Measurements from ENCODE around the gene C14orf132. TPM values are rescaled to one million over a fixed set of nuclear protein-coding genes. Genes with fewer than 3 reads are reported as not detected.
A peak's percentile ranks its signal among the peaks of the same experiment; 100 is the strongest.

C14orf132 gene
- total RNA-seq = 1 to 10 TPM; 2.8 to 7.5 (median 5.8) TPM

DNA sequence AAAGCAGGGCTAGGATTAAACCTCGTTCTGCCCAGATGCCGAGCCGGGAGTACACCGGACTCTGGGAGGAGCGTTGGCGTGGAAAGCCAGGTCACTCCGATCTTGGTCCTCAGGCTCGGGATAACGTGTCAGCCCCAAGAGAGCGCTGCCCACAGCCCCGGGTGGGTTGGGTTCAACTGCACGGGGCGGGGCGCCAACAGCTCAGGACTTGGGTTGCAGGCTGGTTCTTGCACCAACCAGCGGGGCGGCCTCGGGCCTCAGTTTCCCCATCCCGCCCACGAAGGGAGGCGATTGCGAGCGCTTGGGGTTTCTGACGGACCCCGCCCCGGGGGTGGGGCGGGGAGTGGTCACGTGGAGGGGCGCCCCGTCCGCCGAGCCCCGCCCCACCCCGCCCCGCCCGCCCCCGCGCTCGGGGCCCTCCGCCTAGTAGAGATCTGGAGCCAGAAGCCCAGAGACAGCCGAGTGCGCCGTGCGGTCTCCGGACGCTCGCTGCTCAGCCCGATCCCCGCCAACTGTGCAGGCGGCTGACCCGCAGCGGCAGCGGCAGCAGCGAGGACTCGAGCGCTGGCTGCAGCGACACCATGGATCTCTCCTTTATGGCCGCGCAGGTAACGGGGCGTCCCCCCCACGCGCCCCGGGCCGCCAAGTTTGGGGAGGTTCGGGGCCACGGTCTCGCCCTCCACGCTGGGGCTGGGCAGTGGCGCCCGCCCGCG, at the start of gene C14orf132:
C14orf132 (plus strand) TSS at position 443 of the 713 bp plus-strand sequence; CDS start at position 582, 139 bp downstream.
- DNase-seq (ENCODE audit: low spot score) (peak; percentile 42), ATAC-seq (ENCODE audit: low FRiP score) (peak; percentile 81)
- TF ChIP-seq, protein P1, sequence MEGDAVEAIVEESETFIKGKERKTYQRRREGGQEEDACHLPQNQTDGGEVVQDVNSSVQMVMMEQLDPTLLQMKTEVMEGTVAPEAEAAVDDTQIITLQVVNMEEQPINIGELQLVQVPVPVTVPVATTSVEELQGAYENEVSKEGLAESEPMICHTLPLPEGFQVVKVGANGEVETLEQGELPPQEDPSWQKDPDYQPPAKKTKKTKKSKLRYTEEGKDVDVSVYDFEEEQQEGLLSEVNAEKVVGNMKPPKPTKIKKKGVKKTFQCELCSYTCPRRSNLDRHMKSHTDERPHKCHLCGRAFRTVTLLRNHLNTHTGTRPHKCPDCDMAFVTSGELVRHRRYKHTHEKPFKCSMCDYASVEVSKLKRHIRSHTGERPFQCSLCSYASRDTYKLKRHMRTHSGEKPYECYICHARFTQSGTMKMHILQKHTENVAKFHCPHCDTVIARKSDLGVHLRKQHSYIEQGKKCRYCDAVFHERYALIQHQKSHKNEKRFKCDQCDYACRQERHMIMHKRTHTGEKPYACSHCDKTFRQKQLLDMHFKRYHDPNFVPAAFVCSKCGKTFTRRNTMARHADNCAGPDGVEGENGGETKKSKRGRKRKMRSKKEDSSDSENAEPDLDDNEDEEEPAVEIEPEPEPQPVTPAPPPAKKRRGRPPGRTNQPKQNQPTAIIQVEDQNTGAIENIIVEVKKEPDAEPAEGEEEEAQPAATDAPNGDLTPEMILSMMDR (IDR thresholded peaks at IDR 0.05) = no peak

DNA sequence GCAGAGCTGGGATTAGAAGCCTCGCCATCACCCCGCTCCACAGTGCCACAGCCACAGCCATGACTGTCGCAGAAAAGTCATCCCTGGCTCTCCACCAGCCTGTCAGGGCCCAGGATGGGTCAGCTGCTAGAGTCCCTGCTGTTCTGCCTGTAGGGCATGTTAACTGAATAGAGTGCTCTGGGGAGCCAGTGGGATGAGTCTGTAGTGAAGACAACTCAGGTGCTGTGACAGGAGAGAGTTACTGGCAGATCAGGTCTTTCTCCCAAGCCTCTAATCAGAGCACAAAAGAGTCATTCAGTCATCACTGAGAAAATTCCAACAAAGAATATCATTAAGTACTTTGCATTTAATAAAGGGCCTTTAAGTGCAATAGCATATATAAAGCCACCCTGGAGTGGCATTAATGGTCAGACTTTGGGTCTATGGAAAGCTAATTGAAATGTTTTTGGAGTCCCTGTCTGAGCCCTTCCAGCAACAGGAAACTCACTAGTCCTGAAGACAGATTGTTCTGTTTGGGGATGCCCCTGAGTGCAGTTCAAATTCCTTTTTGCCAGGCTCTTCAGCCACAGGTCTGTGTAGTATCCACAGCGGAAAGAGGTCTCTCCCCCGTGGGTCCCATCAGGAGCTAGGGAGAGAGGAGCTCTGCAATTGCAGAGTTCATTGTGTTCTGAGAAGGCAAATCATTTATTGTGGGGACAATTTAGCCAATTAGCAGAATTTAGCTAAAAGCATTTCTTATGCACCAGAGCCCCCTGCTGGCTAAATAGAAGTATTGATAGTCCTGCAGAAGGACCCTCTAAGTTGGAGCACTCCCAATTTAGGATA, 45.2 kb upstream of the C14orf132 start:
- DNase-seq (ENCODE audit: low spot score) = no peak
- no peak for ATAC-seq (ENCODE audit: low FRiP score)
- TF ChIP-seq, protein P1 (IDR thresholded peaks at IDR 0.05) = peak in 1 of 3 donors; percentile 32

DNA sequence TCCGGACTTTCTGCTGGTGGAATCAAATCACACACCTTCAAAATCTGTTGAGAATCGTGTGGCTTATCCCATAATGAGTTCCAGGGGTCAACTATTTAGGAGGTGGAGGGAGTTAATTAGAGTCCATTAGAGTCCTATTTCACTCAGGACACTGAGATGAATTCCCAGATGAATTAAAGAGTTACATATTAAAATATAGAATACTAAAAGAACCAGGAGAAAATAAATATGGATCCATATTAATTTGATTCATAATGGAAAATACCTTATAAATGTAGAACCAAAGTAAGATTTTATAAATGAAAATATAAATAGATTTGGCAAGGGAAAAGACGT, 44.6 kb upstream of the C14orf132 start:
- ATAC-seq (ENCODE audit: low FRiP score) (no peak), DNase-seq (ENCODE audit: low spot score) (no peak)
- TF ChIP-seq, protein P1 (IDR thresholded peaks at IDR 0.05) = no peak

DNA sequence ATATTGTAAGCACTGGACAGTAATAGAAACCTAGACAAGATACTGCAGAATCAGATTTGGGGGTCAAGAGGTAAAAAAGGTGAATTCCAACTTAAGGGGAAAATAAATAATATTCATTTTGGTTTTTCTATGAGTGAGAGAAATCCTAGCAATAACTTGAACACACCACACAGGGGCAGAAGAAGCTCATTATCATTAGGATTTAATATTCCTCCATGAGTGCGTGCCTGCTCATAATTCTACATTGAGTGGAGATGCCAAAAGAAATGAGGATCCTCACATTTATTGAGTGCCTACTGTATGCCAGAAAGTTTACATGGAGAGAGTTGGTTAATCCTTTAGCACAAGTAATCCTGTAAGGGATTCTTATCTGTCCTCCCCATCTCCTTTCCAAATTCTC, 40.5 kb upstream of the C14orf132 start:
- no peak for DNase-seq (ENCODE audit: low spot score)
- ATAC-seq (ENCODE audit: low FRiP score) = no peak
- TF ChIP-seq, protein P1 (IDR thresholded peaks at IDR 0.05) = peak in 1 of 3 donors; percentile 13

DNA sequence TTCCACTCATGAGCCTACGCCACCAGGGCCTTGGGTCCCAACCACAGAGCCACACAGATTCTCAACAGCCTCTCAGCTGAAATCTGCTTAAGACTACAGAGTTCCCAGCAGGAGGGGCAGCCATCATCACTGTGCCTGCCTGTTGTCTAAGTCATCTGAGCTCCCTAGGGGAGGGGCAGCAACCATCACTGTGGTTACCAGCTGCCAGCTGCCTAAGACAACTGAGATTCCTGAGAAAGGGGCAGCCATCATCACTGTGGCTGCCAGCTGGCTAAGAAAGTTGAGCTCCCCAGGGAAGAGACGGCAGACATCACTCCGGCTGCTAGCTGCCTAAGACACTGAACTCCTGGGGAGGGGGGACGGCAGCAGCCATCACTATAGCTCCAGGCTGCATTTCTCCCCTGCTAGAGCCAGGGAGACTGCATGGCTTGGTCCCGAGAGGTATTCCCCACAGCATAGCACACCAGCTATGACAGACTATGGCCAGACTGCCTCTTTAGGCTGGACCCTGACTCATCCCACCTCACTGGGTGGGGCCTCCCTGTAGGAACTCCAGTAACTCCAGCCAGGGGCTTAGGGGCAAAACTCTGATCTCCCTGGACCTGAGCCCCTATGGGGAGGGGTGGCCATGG, 37.2 kb upstream of the C14orf132 start:
- DNase-seq (ENCODE audit: low spot score) = no peak
- TF ChIP-seq, protein P1 (IDR thresholded peaks at IDR 0.05) = no peak
- ATAC-seq (ENCODE audit: low FRiP score) = no peak

DNA sequence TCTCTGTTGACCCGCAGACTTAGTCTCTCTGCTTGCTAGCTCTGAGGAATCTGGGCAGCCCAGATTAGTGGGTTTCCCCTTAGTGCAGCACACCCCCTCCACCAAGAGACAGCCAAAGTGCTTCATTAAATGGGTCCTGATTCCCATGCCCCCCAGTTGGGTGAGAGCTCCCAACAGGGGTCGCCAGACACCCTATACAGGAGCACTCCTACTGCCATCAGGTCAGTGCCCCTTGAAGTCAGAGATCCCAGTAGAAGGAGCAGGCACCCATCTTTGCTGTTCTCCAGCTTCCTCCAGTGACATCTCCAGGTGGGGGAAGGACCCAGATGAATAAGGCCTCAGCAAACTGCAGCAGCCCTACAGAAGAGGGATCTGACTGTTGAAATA, 36.7 kb upstream of the C14orf132 start:
- ATAC-seq (ENCODE audit: low FRiP score) (no peak), DNase-seq (ENCODE audit: low spot score) (no peak)
- TF ChIP-seq, protein P1 (IDR thresholded peaks at IDR 0.05) = no peak
